ENCODE measurements around the gene TBX2.
"Not testable (repeated sequence)": the region's sequence is repeated elsewhere in the genome, so short reads cannot be mapped to it uniquely, and the experiment has no call there.

TBX2 gene

DNA sequence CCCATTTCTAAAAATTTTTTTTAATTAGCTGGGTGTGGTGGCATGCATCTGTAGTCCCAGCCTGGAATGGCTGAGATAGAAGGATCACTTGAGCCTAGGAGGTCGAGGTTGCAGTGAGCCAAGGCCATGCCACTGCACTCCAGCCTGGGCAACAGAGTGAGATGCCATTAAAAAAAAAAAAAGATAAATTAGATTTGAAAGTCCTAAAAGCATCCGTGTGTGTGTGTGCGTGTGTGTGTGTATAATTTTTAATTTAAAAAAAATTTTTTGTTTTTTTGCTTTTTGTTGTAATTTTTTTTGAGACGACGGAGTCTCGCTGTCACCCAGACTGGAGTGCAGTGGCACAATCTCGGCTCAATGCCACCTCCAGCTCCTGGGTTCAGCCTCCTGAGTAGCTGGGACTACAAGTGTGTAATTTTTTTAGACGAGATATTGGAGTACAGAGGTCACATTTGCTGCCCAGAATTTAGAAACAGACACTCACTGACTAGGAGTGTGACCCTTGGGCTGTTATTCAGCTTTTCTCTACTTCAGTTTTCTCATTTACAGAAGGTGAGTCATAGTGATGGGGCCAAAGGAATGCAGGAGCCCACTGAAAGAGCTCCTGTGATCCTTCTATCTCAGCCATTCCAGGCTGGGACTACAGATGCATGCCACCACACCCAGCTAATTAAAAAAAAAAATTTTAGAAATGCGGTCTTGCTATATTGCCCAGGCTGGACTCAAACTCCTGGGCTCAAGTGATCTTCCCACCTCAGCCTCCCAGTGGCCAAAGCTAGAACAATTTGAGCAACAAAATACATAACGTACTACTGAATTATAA is 27.1 kb downstream of the TBX2 start:
- no peak overlapping the region for H3K27ac Mint-ChIP-seq

DNA sequence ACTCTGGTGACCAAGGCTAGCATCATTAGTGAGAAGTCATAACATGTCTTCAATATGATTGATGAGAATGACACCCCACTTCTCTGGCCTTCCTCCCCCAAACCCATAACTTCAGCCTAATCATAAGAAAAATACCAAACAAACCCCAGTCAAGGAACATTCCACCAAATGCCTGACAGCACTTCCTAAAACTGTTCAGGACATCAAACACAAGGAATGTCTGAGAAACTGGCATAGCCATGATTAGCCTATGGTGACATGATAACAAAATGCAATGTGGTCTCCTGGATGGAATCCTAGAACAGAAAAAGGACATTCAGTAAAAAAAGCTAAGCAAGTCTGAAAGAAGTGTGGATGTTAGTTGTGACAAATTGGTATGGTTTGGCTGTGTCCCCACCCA is 27.9 kb downstream of the TBX2 start:
- Mint-ChIP-seq H3K4me1 (no peaks in the 10 kb centered on the region), H3K27ac (no peak overlapping the region), H3K36me3 (no peaks in the 10 kb centered on the region), H3K27me3 (peaks cover 9% of the 10 kb centered on the region), H3K4me3 (no peak overlapping the region), H3K9me3 (no peaks in the 10 kb centered on the region)
- ATAC-seq (ENCODE audit: low read depth): no peak
- no peak for DNase-seq (ENCODE audit: low spot score in 2 of 2)

More for the DNA sequence above, 27.1 kb downstream of the TBX2 start:
- Mint-ChIP-seq H3K9me3 (no peaks in the 10 kb centered on the region), H3K36me3 (no peaks in the 10 kb centered on the region), H3K4me1 (no peaks in the 10 kb centered on the region), H3K4me3 (no peak overlapping the region), H3K27me3 (peaks cover 12% of the 10 kb centered on the region)
- DNase-seq (ENCODE audit: low spot score in 2 of 2) (no peak), ATAC-seq (ENCODE audit: low read depth) (no peak)

DNA sequence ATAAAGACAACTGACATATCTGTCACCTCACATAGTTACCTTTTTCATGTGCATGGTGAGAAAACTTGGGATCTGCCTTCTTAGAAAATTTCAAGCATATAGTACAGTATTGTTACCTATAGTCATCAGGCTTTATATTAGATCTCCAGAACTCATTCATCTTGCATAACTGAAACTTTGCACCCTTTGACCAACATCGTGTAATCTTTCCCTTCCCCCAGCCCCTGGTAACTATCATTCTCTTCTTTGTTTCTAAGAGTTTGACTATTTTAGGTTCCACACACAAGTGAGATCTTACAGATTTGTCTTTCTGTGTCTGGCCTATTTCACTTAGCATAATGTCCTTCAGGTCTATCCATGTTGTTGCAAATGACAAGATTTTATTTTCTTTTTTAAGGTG is 29.6 kb downstream of the TBX2 start:
- no peak for ATAC-seq (ENCODE audit: low read depth)
- no peak for DNase-seq (ENCODE audit: low spot score in 2 of 2)
- Mint-ChIP-seq H3K36me3 (no peaks in the 10 kb centered on the region), H3K9me3 (peaks cover under 1% of the 10 kb centered on the region), H3K27ac (no peak overlapping the region), H3K4me1 (no peaks in the 10 kb centered on the region), H3K27me3 (peaks cover 8% of the 10 kb centered on the region), H3K4me3 (no peak overlapping the region)

DNA sequence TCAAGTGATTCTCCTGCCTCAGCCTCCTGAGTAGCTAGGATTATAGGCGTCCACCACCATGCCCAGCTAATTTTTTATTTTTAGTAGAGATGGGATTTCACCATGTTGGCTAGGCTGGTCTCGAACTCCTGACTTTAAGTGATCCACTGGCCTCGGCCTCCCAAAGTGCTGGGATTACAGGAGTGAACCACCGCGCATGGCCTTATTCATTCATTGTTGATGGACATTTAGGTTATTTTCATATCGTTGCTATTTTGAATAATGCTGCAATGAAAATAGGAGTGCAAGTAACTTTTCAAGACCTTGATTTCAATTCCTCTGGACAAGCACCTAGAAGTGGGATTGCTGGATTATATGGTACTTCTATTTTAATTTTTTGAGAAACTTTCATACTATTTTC is 30.2 kb downstream of the TBX2 start:
- not testable (repeated sequence) for ATAC-seq (ENCODE audit: low read depth); H3K9me3 Mint-ChIP-seq; H3K27ac Mint-ChIP-seq; H3K27me3 Mint-ChIP-seq; H3K4me3 Mint-ChIP-seq; DNase-seq (ENCODE audit: low spot score in 2 of 2); H3K4me1 Mint-ChIP-seq; H3K36me3 Mint-ChIP-seq

DNA sequence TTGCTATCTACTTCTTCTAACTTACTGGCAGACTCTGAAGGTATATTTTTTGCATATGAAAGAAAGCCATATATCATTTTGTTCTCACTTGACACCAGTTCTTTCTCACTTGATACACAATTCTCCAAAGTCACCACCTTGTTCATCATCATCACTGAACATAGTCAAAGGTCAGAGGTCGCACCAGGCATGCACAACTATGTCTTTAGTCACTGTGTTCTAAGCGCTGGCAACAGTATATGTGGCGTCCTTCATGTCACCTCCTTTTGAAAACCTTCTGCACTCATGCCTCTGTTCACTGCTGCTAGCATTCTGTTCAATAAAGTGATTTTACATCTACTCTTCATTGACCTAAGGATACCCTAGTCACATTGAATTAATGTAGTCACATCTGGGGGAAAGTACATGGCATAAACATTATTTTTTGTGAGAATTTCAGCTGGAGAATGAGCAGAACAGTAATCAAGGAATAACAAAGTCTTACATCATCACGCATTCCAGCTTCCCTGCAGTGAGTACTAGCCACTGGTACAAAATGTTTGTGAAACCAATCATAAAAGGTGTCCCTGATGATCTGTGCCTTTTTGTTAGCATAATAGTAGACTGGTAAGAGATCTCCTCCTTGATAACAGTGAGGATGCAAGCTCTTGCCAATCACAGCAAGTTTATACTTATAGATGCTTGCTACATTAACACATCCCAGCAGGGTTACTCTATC is 32.1 kb downstream of the TBX2 start:
- peaks cover 3% of the 10 kb centered on the region for H3K27me3 Mint-ChIP-seq
- H3K9me3 Mint-ChIP-seq: peaks cover 10% of the 10 kb centered on the region
- no peak overlapping the region for H3K4me3 Mint-ChIP-seq
- no peak for DNase-seq (ENCODE audit: low spot score in 2 of 2)
- H3K27ac Mint-ChIP-seq: no peak overlapping the region
- ATAC-seq (ENCODE audit: low read depth): no peak
- no peaks in the 10 kb centered on the region for H3K36me3 Mint-ChIP-seq
- H3K4me1 Mint-ChIP-seq: no peaks in the 10 kb centered on the region

DNA sequence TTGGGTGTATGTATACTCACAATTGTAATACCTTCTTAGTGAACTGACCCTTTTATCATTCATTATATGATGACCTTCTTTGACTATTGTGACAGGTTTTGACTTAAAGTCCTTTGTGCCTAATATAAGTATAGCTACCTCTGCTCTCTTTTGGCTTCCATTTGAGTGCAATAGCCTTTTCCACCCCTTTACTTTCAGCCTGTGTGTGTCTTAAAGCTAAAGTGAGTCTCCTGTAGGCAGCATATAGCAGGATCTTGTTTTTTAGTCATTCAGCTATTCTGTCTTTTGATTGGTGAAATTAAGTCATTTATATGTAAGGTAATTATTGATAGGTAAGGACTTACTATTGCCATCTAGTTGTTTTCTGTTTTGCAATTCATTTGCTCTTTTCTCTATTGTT is 36.6 kb downstream of the TBX2 start:
- ATAC-seq (ENCODE audit: low read depth) (no peak), DNase-seq (ENCODE audit: low spot score in 2 of 2) (no peak)
- peaks cover 17% of the 10 kb centered on the region for H3K27me3 Mint-ChIP-seq
- H3K4me3 Mint-ChIP-seq: no peak overlapping the region
- no peak overlapping the region for H3K27ac Mint-ChIP-seq
- peaks cover 26% of the 10 kb centered on the region for H3K9me3 Mint-ChIP-seq
- H3K4me1 Mint-ChIP-seq: no peaks in the 10 kb centered on the region
- H3K36me3 Mint-ChIP-seq: peaks cover 10% of the 10 kb centered on the region

DNA sequence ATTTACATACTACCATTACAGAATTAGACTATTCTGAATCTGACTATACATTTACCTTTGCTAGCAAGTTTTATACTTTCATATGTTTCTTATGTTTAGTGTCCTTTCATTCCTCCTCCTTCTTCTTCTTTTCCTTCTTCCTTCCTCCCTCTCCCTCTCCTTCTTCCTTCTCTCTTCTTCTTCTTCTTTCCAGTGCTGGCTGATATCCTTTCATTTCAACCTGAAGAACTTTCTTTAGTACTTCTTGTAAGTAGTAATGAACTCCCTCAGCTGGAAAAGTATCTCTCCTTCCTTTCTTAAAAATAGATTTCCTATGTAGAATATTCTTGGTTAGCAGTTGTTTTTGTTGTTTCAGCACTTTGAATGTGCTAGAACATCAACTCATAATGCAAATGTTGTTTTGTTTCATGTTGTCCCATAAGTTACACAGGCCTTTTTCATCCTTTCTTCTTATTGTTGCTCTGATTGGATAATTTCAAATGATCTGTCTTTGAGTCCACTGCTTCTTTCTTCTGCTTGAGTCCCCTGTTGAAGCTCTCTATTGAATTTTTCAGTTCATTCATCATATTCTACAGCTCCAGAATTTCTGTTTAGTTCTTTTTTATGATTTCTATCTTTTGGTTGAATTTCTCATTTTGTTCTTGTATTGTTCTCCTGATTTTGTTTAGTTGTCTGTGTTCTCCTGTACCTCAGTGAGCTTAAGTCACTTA is 37.5 kb downstream of the TBX2 start:
- Mint-ChIP-seq H3K9me3 (peaks cover 26% of the 10 kb centered on the region), H3K36me3 (peaks cover 12% of the 10 kb centered on the region), H3K27me3 (peaks cover 20% of the 10 kb centered on the region), H3K4me3 (no peak overlapping the region), H3K27ac (no peak overlapping the region), H3K4me1 (no peaks in the 10 kb centered on the region)
- no peak for ATAC-seq (ENCODE audit: low read depth)
- DNase-seq (ENCODE audit: low spot score in 2 of 2): no peak

DNA sequence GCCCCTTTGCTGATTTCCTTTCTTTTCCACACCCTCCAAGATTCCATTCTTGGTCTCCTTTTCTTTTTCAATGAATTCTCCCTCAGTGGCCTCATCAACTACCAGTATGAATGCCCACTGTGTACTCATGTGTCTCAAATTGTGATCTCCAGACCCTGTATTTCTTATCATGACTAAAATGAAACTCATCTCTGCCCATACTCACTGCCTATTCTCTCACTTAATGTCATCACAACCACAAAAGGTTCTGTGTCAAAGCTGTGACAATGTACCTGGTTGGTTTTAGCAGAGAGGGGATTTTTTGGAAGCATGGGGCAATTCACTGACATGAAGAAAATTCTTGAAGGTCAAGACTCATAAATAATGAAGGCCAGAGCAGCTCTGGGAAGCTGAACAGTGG is 41.1 kb downstream of the TBX2 start:
- H3K4me1 Mint-ChIP-seq: no peaks in the 10 kb centered on the region
- H3K27me3 Mint-ChIP-seq: peaks cover 28% of the 10 kb centered on the region
- H3K4me3 Mint-ChIP-seq: no peak overlapping the region

DNA sequence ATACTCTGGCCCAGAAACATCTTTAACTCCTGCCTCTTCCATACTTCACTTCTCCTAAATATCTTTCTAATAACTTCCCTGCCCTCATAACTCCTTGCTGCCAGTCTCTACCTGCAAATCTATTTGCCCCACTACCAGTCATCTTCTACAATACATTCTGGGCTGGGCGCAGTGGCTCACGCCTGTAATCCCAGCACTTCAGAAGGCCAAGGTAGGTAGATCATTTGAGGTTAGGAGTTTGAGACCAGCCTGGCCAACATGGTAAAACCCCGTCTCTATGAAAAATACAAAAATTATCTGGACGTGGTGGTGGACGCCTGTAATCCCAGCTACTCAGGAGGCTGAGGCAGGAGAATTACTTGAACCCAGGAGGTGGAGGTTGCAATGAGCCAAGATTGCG is 41.9 kb downstream of the TBX2 start:
- not testable (repeated sequence) for H3K4me3 Mint-ChIP-seq; H3K4me1 Mint-ChIP-seq; DNase-seq (ENCODE audit: low spot score in 2 of 2); ATAC-seq (ENCODE audit: low read depth); H3K27ac Mint-ChIP-seq
- Mint-ChIP-seq H3K36me3 (peaks cover 12% of the 10 kb centered on the region), H3K9me3 (peaks cover 16% of the 10 kb centered on the region), H3K27me3 (peaks cover 28% of the 10 kb centered on the region)

More for the DNA sequence above, 41.1 kb downstream of the TBX2 start:
- Mint-ChIP-seq H3K9me3 (peaks cover 20% of the 10 kb centered on the region), H3K36me3 (peaks cover 12% of the 10 kb centered on the region), H3K27ac (no peak overlapping the region)
- no peak for ATAC-seq (ENCODE audit: low read depth)
- no peak for DNase-seq (ENCODE audit: low spot score in 2 of 2)

DNA sequence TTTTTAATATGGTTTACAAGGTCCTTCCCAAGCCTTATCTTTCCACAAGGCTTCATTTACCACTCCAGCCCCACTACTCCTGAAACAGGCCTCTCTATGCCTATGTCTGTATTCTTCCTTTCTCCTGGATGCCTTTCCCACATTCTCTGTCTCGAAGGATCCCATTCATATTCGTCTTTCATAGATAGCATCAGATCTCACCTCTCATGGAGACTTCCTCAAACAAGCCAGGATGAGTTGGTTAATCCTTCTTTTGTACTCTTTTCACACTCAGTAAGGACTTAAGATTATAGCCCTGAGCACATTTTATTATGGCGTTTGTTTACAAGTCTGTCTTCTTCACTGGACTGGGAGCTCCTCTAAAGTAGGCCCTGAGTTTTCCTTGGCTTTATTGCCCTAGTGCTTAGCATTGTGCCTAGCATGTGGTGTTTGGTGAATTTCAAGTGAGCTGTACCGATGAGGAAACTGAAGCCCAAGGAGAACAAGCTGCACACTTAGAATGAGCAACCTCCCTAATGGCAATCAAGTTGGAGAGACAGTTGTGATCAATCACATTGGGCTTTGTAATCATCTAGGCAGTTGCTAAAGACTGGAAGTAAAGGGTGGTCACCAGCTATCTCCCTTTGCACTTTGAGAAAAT is 42.6 kb downstream of the TBX2 start:
- Mint-ChIP-seq H3K4me1 (no peaks in the 10 kb centered on the region), H3K36me3 (peaks cover 9% of the 10 kb centered on the region), H3K27ac (no peak overlapping the region), H3K4me3 (no peak overlapping the region), H3K9me3 (peaks cover 12% of the 10 kb centered on the region), H3K27me3 (peaks cover 25% of the 10 kb centered on the region)
- DNase-seq (ENCODE audit: low spot score in 2 of 2) (no peak), ATAC-seq (ENCODE audit: low read depth) (no peak)

DNA sequence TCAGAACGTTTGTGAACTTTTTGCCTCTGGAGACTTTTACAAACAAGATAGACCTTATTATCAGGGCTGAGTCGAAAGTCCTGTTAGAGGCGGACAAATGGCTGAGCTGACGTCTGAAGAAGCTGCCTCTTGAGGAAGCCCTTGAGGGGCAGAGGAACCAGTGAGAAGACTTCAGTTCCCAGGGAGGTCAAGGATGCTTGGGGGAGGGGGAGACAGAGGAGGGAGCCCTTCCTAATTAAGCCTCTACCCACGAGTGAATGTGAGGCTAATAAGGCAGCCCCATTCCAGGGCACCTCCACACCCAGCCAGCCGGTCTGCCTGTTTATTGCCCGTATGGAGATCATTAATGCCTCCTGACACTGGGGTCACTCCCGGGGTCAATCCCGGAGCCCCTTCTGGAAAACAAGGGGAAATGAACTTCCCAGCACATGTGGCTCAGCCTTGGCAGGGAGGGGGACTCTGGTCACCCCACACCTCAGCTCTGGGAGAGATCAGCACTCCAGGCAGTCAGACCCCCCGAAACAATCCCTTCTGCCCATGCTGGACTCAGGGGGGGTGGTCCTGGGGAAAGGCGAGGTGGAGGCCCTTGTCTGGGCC is 43.3 kb downstream of the TBX2 start:
- Mint-ChIP-seq H3K9me3 (peaks cover 7% of the 10 kb centered on the region), H3K4me3 (no peak overlapping the region), H3K27me3 (peaks cover 22% of the 10 kb centered on the region), H3K36me3 (peaks cover 6% of the 10 kb centered on the region), H3K4me1 (no peaks in the 10 kb centered on the region), H3K27ac (no peak overlapping the region)
- ATAC-seq (ENCODE audit: low read depth) (no peak), DNase-seq (ENCODE audit: low spot score in 2 of 2) (no peak)

DNA sequence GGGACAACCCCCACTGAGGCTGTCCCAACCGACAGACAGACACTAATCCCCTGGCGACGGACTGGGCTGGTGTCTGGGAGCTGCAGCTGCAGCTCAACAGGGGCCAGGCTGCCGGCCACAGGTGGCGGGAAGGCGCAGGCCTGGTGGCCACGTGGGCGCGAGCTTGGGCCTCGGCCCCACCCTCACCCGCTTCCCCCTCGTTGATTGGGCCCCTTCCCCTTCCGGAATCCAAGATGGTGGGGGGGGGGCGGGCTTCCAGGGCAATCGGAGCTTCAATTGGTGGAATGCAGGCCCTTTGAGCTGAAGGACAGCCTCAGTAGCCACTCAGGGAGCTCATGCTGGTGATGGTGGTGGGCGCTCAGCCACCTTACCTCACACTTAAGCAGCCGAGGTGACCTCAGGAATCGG is 43.8 kb downstream of the TBX2 start:
- no peak for DNase-seq (ENCODE audit: low spot score in 2 of 2)
- ATAC-seq (ENCODE audit: low read depth): no peak
- Mint-ChIP-seq H3K27ac (no peak overlapping the region), H3K4me3 (no peak overlapping the region), H3K27me3 (peaks cover 22% of the 10 kb centered on the region), H3K9me3 (peaks cover 7% of the 10 kb centered on the region), H3K4me1 (no peaks in the 10 kb centered on the region), H3K36me3 (peaks cover 6% of the 10 kb centered on the region)

DNA sequence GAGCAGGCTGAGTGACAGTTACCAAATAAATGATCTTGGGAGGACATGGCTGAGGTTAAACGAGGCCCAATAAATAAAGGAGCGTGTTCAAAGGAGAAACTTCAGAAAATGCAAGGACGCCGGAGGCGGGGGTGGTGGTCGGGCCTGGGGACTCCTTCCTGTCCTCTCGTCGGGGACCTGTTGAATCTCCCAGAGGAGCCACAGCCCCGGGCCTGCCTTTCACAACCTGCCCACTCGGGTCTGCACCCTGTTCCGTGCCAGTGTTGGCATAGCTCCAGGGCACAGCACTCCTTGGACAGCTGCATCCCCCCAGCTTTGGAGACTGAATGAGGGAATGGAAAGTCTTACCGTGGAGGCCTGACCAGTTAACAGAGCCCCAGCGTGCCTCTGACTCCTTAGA is 44.4 kb downstream of the TBX2 start:
- DNase-seq (ENCODE audit: low spot score in 2 of 2): no peak
- Mint-ChIP-seq H3K27ac (no peak overlapping the region), H3K4me3 (no peak overlapping the region), H3K27me3 (peaks cover 22% of the 10 kb centered on the region), H3K9me3 (peaks cover 6% of the 10 kb centered on the region), H3K4me1 (no peaks in the 10 kb centered on the region), H3K36me3 (peaks cover 6% of the 10 kb centered on the region)
- no peak for ATAC-seq (ENCODE audit: low read depth)

Measured in memory B cell (primary cell).